Esophagus muscularis mucosa (tissue), 4 donors: ENCODE data around the gene ZNF565. TPM values are rescaled to one million over a fixed set of nuclear protein-coding genes. Genes with fewer than 3 reads are reported as not detected.

Experiments used
- DNase-seq: peaks from one replicate; pipeline ENCODE4 v3.0.0-alpha.2; 2017; ENCODE audit errors: extremely low spot score
- H3K27ac ChIP-seq, 4 donors: fragments of 200-600 bp; sonication (generic); replicated peaks in 1 of 4; 1 replicate in 3 of 4; 2 replicates in 1 of 4; pipeline ENCODE4 v1.5.1; 2016 to 2019; ENCODE audit warnings: mild to moderate bottlenecking in 1 of 4
- H3K27me3 ChIP-seq, 4 donors: fragments of 200-600 bp; sonication (generic); one replicate each; pipeline versions ENCODE4 v1.5.1 to v1.6.0; 2016 to 2019
- H3K36me3 ChIP-seq, 4 donors: fragments of 200-600 bp; sonication (generic); one replicate each; pipeline ENCODE4 v1.5.1; 2016 to 2019
- H3K4me1 ChIP-seq, 4 donors: fragments of 200-600 bp; sonication (generic); one replicate each; pipeline ENCODE4 v1.5.1; 2016 to 2019
- H3K4me3 ChIP-seq, 4 donors: fragments of 200-600 bp; sonication (generic); 1 replicate in 2 of 4; 2 replicates in 2 of 4; pipeline ENCODE4 v1.5.1; 2016 to 2019; ENCODE audit warnings: mild to moderate bottlenecking in 4 of 4, moderate library complexity in 1 of 4
- H3K9me3 ChIP-seq, 4 donors: fragments of 200-600 bp; sonication (generic); 1 replicate in 3 of 4; 2 replicates in 1 of 4; pipeline ENCODE4 v1.5.1; 2016 to 2019
- EP300 ChIP-seq: sonication (generic); formaldehyde crosslinking; IDR thresholded peaks from one replicate; pipeline ENCODE4 v1.6.1; 2017; ENCODE audit warnings: antibody characterized with exemption
- POLR2A ChIP-seq: fragments of 450-650 bp; IDR thresholded peaks from one replicate; pipeline ENCODE4 v1.6.1; 2017; ENCODE audit warnings: antibody characterized with exemption, moderate library complexity, mild to moderate bottlenecking, low read depth
- POLR2AphosphoS5 ChIP-seq, 2 donors: sonication (generic); formaldehyde crosslinking; IDR thresholded peaks; one replicate each; pipeline ENCODE4 v1.6.1; 2017; ENCODE audit warnings: antibody characterized with exemption in 2 of 2
- WGBS: methylation state at CpG from one replicate; pipeline ENCODE4 v1.1.5; 2018; 5-methylcytosine and 5-hydroxymethylcytosine counted together
- intact Hi-C: fragments of 100-400 bp; cut with DNase I; formaldehyde crosslinking; loops from one replicate; pipeline ENCODE4 v1.15.1; 2023
- total RNA-seq, 4 donors: library from RNA; depleted of rRNA; stranded (reverse); fragments of >200 nt; gene quantifications; one replicate each; pipeline versions ENCODE4 v1.1.0 to v1.2.1, GENCODE V29; 2016
- TF ChIP-seq, protein P1 (sequence below), 3 experiments: fragments of 200-600 bp in 2 of 3; fragments of 450-650 bp in 1 of 3; sonication (generic) in 2 of 3; IDR thresholded peaks; one replicate each; pipeline ENCODE4 v1.5.1; 2017 to 2019; ENCODE audit warnings: antibody characterized with exemption in 3 of 3, mild to moderate bottlenecking in 2 of 3, moderate library complexity in 1 of 3

The ZNF565 gene
- total RNA-seq, 4 donors from 2014 or later: 4.6 to 5.7 (median 5.1) TPM

DNA sequence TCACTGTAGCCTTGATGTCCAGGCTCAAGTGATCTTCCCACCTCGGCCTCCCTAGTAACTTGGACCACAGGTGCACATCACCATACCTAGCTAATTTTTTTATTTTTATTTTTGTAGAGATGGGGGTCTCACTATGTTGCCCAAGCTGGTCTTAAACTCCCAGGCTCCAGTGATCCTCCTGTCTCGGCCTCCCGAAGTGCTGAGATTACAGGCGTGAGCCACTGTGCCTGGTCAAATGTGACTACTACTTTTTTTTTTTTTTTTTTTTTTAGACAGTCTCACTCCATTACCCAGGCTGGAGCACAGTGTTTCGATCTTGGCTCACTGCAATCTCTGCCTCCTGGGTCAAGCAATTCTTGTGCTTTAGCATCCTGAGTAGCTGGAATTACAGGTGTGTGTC lies 41.6 kb downstream of the ZNF565 start:
- H3K4me3 ChIP-seq: no peak overlapping the region
- WGBS: 90% methylated on average over 5 of the region's 5 CpGs

DNA sequence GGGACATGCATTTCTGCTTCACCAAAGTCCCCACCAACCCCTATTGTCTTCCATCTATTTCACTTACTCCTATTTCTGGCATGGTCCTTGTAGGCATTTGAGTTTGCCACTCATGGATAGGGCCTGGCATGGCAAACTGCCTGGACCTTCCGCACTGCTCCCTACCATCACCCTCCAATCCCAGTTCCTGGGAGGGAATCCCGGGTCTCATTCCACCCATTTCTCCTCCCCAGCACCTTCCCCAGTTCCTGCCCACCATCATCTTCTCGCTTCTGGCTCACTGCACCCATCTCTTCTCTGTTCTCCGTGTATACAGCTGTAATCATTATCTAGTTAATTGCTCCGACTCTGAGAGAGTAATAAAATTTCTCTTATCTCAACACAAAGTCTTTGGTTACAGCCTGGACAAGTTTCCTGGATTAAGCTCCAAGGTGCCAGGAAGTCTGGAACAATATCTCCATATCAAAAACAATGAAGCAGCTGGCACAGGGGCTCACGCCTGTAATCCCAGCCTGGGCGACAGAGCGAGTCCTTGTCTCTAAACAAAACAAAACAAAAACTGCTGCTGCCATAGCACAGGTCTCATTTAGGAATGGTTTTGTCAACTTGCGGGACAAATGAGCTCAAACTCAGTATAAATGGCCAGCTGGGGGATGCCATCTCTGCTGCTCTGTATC lies 45.2 kb downstream of the ZNF565 start:
- Histone ChIP-seq H3K4me3 (no peak overlapping the region), H3K27me3 (no peaks in the 10 kb centered on the region), H3K36me3 (peaks cover 0 to 23% (median 10%) of the 10 kb centered on the region in 4 donors), H3K27ac (peak overlapping the region; percentile 68 to 84 (median 70)), H3K4me1 (peaks cover 17 to 24% (median 19%) of the 10 kb centered on the region in 4 donors), H3K9me3 (no peaks in the 10 kb centered on the region)
- TF ChIP-seq, protein P1, sequence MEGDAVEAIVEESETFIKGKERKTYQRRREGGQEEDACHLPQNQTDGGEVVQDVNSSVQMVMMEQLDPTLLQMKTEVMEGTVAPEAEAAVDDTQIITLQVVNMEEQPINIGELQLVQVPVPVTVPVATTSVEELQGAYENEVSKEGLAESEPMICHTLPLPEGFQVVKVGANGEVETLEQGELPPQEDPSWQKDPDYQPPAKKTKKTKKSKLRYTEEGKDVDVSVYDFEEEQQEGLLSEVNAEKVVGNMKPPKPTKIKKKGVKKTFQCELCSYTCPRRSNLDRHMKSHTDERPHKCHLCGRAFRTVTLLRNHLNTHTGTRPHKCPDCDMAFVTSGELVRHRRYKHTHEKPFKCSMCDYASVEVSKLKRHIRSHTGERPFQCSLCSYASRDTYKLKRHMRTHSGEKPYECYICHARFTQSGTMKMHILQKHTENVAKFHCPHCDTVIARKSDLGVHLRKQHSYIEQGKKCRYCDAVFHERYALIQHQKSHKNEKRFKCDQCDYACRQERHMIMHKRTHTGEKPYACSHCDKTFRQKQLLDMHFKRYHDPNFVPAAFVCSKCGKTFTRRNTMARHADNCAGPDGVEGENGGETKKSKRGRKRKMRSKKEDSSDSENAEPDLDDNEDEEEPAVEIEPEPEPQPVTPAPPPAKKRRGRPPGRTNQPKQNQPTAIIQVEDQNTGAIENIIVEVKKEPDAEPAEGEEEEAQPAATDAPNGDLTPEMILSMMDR (IDR thresholded peaks at IDR 0.05): no peak
- TF ChIP-seq POLR2AphosphoS5 (IDR thresholded peaks at IDR 0.05) (peak in 1 of 2 donors; percentile 41), EP300 (no peak)
- 55% methylated on average over 9 of the region's 9 CpGs for WGBS
- DNase-seq: no peak
- intact Hi-C loops: no loop called here

More for the DNA sequence above, 41.6 kb downstream of the ZNF565 start:
- Histone ChIP-seq H3K4me1 (peaks cover 17 to 24% (median 19%) of the 10 kb centered on the region in 4 donors), H3K9me3 (no peaks in the 10 kb centered on the region), H3K36me3 (no peaks in the 10 kb centered on the region), H3K27me3 (no peaks in the 10 kb centered on the region), H3K27ac (no peak overlapping the region)
- no peak for DNase-seq
- intact Hi-C loops: loop anchor here (10.0 kb wide), 1 partner anchor 108 kb away; no protein-coding TSS in a partner anchor
- TF ChIP-seq POLR2A (no peak), POLR2AphosphoS5 (IDR thresholded peaks at IDR 0.05) (no peak), EP300 (no peak)
- TF ChIP-seq, protein P1 (IDR thresholded peaks at IDR 0.05): no peak

DNA sequence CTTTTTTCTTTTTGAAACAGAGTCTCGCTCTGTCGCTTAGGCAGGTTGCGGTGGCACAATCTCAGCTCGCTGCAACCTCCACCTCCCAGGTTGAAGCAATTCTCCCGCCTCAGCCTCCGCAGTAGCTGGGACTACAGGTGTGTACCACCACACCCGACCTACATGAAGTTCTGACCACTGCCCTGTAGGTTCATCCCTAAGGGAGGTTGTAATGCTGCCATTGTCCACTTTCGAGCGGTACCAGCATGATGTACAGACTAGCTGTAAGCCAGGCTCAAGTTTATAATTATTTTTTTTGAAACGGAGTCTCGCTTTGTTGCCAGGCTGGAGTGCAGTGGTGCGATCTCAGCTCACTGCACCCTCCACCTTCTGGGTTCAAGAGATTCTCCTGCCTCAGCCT lies 50.7 kb downstream of the ZNF565 start:
- DNase-seq: no peak
- 96% methylated on average over 12 of the region's 12 CpGs for WGBS

DNA sequence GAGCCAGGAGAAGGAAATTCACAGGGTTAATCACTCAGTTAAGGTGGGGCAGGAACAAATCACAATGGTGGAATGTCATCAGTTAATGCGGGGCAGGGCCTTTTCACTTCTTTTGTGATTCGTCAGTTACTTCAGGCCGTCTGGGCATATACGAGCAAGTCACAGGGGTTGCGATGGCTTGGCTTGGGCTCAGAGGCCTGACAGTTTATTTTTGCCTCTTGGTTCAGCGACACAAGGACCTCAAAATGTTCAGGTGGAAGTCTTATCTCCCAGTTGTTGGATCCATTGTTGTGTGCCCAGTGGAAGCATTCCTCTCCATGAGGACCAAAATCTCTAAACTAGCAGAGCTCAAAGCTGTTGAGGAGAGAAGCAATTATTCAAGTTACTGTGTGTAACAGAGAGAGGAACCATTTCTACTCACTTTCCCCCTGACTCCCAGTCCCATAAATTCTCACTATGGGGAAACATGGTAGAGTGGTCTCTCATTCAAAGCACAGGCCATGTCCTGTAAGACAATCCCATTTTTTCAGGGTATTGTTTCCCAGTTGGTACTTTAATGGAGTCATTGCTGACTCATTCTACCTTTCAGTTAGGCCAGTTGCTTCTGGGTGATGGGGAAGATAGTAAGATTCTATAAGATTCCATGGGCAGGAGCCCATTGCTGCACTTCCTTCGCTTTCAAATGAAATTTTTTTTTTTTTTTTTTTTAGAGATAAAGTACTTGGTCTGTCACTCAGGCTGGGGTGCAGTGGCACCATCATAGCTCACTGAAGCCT lies 53.5 kb downstream of the ZNF565 start:
- Histone ChIP-seq H3K9me3 (no peaks in the 10 kb centered on the region), H3K4me1 (no peaks in the 10 kb centered on the region), H3K4me3 (no peak overlapping the region), H3K27ac (no peak overlapping the region), H3K36me3 (peaks cover 0 to 21% (median 11%) of the 10 kb centered on the region in 4 donors), H3K27me3 (no peaks in the 10 kb centered on the region)
- no peak for DNase-seq
- intact Hi-C loops: no loop called here
- TF ChIP-seq, protein P1 (IDR thresholded peaks at IDR 0.05): no peak
- TF ChIP-seq EP300 (no peak), POLR2AphosphoS5 (IDR thresholded peaks at IDR 0.05) (no peak), POLR2A (no peak)
- WGBS: 93% methylated on average over 7 of the region's 7 CpGs

More for the DNA sequence above, 50.7 kb downstream of the ZNF565 start:
- intact Hi-C loops: no loop called here
- peaks cover 0 to 37% (median 16%) of the 10 kb centered on the region in 4 donors for H3K36me3 ChIP-seq
- H3K27me3 ChIP-seq: no peaks in the 10 kb centered on the region
- TF ChIP-seq POLR2AphosphoS5 (IDR thresholded peaks at IDR 0.05): no peak
- no peak overlapping the region for H3K4me3 ChIP-seq
- no peaks in the 10 kb centered on the region for H3K9me3 ChIP-seq
- H3K27ac ChIP-seq: no peak overlapping the region
- H3K4me1 ChIP-seq: peaks cover 0 to 3% (median 2%) of the 10 kb centered on the region in 4 donors

DNA sequence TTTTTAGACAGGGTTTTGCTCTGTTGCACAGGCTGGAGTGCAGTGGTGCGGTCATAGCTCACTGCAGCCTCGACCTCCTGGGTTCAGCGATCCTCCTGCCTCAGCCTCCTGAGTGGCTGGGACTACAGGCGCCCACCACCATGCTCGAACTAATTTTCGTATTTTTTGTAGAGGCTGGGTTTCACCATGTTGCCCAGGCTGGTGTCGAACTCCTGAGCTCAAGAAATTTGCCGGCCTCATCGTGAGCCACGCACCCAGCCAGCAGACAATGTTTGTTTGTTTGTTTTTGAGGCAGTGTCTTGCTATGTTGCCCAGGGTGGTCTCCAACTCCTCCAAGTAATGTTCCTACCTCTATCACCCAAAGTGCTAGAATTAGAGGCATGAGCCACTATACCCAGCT lies 61.3 kb downstream of the ZNF565 start:
- Histone ChIP-seq H3K36me3 (peaks cover 10 to 31% (median 28%) of the 10 kb centered on the region in 4 donors), H3K27me3 (no peaks in the 10 kb centered on the region), H3K4me3 (peak overlapping the region; percentile 52 to 74 (median 64)), H3K27ac (peak overlapping the region; percentile 92 to 98 (median 96)), H3K4me1 (peaks cover 31 to 53% (median 36%) of the 10 kb centered on the region in 4 donors), H3K9me3 (no peaks in the 10 kb centered on the region)
- no peak for DNase-seq
- intact Hi-C loops: no loop called here
- 85% methylated on average over 10 of the region's 10 CpGs for WGBS
- TF ChIP-seq POLR2A: no peak
- TF ChIP-seq, protein P1 (IDR thresholded peaks at IDR 0.05): no peak
- TF ChIP-seq EP300: no peak
- no peak for TF ChIP-seq POLR2AphosphoS5 (IDR thresholded peaks at IDR 0.05)
